DND-41 (cell line): ENCODE results near the gene ADI1.
A peak's percentile ranks its signal among the peaks of the same experiment; 100 is the strongest.

Experiments
- ATAC-seq: fragments of 200-7000 bp; cut with Tn5 transposase; 3 replicates; pipeline ENCODE4 v1.9.1; 2021; ENCODE audit warnings: low read depth; ENCODE audit not compliant: insufficient read depth
- DNase-seq: peaks from one replicate; pipeline ENCODE4 v3.0.0-alpha.2; 2020
- H2AFZ ChIP-seq: 2 replicates; pipeline ENCODE4 v1.6.0; 2012; ENCODE audit warnings: low read depth, low read length
- H3K27ac ChIP-seq: 2 replicates; pipeline ENCODE4 v1.5.1; 2012; ENCODE audit warnings: low read length, inconsistent platforms
- H3K27me3 ChIP-seq: fragments of 200-600 bp; sonication (generic); 2 replicates; pipeline ENCODE4 v1.6.0; 2012; ENCODE audit warnings: low read length, mild to moderate bottlenecking, inconsistent platforms; ENCODE audit not compliant: insufficient read depth, poor library complexity
- H3K36me3 ChIP-seq: 2 replicates; pipeline ENCODE4 v1.5.1; 2012; ENCODE audit warnings: low read length, inconsistent platforms; ENCODE audit not compliant: insufficient read depth
- H3K4me1 ChIP-seq: 2 replicates; pipeline ENCODE4 v1.5.1; 2012; ENCODE audit warnings: mild to moderate bottlenecking, low read length; ENCODE audit not compliant: insufficient read depth
- H3K4me2 ChIP-seq: 2 replicates; pipeline ENCODE4 v1.6.0; 2012; ENCODE audit warnings: mild to moderate bottlenecking, moderate library complexity, low read length, inconsistent platforms; ENCODE audit not compliant: insufficient read depth
- H3K4me3 ChIP-seq, 2 experiments: fragments of 200-600 bp in 1 of 2; shearing (Covaris generic) in 1 of 2; 2 replicates each; pipeline ENCODE4 v1.5.1; 2012 to 2016; ENCODE audit warnings: inconsistent platforms in 2 of 2, low read length in 2 of 2, mild to moderate bottlenecking in 2 of 2, low read depth in 1 of 2, moderate library complexity in 1 of 2
- H3K79me2 ChIP-seq: 2 replicates; pipeline ENCODE4 v1.6.0; 2012; ENCODE audit warnings: low read length, inconsistent platforms; ENCODE audit not compliant: insufficient read depth
- H3K9ac ChIP-seq: 2 replicates; pipeline ENCODE4 v1.6.0; 2012; ENCODE audit warnings: low read depth, mild to moderate bottlenecking, inconsistent platforms, low read length, moderate library complexity
- H3K9me3 ChIP-seq: 2 replicates; pipeline ENCODE4 v1.5.1; 2012; ENCODE audit warnings: low read length, moderate library complexity, mild to moderate bottlenecking, inconsistent platforms; ENCODE audit not compliant: insufficient read depth, severe bottlenecking
- H4K20me1 ChIP-seq: 2 replicates; pipeline ENCODE4 v1.6.0; 2012; ENCODE audit warnings: low read length; ENCODE audit not compliant: insufficient read depth
- CTCF ChIP-seq: IDR thresholded peaks from 2 replicates; pipeline ENCODE4 v1.5.1; 2012; ENCODE audit warnings: borderline replicate concordance, low read length, moderate library complexity, mild to moderate bottlenecking; ENCODE audit not compliant: poor library complexity, severe bottlenecking; ENCODE audit errors: extremely low read depth
- EZH2 ChIP-seq: IDR thresholded peaks from 3 replicates; pipeline ENCODE4 v1.6.1; 2012; ENCODE audit warnings: borderline replicate concordance, low read depth, mild to moderate bottlenecking, moderate library complexity, low read length, inconsistent platforms; ENCODE audit not compliant: severe bottlenecking

ADI1 gene

DNA sequence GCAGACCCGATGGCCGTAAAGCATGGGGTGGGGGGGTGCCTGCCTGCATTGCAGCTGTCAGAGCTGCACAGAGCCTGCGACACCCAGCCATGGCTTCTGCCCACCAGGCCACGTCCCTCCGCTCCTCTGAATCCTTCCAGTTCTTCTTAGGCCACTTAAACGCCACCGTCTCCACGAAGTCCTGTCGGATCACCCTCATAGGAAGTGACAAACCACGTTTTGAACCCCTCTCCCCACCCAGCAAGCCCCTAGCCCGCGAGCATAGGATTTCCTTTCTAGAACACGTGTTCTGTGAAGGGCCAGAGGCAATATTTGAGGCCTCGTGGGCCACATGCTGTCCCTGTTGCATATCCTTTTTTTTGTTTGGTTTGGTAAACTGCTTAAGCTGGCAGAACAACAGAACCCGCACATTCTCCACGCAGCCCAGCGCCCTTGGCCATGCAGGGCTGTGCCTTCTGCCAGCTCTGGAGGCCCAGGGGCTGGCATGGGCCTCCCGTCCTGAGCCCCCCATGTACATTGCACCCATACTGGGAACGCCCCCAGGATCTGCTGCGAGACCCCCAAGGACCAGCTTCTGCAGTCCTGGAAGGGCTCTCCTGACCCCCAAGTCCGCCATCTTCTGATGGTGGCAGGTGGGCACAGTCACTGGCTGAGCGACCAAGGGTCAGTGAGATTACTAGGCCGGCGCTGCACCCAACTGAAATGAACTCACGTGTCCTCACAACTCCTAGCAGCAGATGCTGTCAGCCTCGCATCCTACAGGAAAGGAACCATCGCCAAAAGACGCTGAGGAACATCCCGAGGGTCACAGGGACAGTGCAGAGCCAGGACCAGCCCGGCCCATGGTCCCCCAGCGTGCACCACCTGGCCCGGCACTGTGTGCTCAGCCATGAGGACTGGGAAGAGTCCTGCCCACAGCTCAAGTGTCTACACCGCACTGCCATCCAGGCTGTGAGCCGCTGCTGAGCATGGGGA, 35.1 kb downstream of the ADI1 start:
- Histone ChIP-seq H3K36me3 (peaks cover 15% of the 10 kb centered on the region), H2AFZ (no peak overlapping the region), H3K9ac (no peak overlapping the region), H3K4me2 (no peak overlapping the region), H3K27ac (no peak overlapping the region), H4K20me1 (no peaks in the 10 kb centered on the region; the same call in none of the 2 replicates), H3K27me3 (no peaks in the 10 kb centered on the region), H3K79me2 (no peaks in the 10 kb centered on the region), H3K4me3 (no peak overlapping the region), H3K4me1 (no peaks in the 10 kb centered on the region), H3K9me3 (no peaks in the 10 kb centered on the region)
- no peak for ATAC-seq
- no peak for TF ChIP-seq CTCF
- TF ChIP-seq EZH2, result no peak
- no peak for DNase-seq

GRCh38 chr2:3483227-3483985, 35.9 kb downstream of the ADI1 start:
- H3K27ac ChIP-seq, result no peak overlapping the region
- H3K27me3 ChIP-seq, result no peaks in the 10 kb centered on the region
- H3K9ac ChIP-seq, result no peak overlapping the region
- H3K79me2 ChIP-seq, result no peaks in the 10 kb centered on the region
- H3K4me3 ChIP-seq, result no peak overlapping the region
- no peak overlapping the region for H2AFZ ChIP-seq
- no peaks in the 10 kb centered on the region for H3K4me1 ChIP-seq
- 0 out of 3 replicates have a peak, but pooled peaks have one; percentile 26 for ATAC-seq
- H3K9me3 ChIP-seq, result no peaks in the 10 kb centered on the region
- H3K4me2 ChIP-seq, result no peak overlapping the region
- TF ChIP-seq CTCF (no peak), EZH2 (no peak)
- H3K36me3 ChIP-seq, result peaks cover 24% of the 10 kb centered on the region
- H4K20me1 ChIP-seq, result peaks cover 2% of the 10 kb centered on the region
- no peak for DNase-seq

- peaks cover 32% of the 10 kb centered on the region for H3K36me3 ChIP-seq
- H3K27ac ChIP-seq, result no peak overlapping the region
- H3K4me2 ChIP-seq, result no peak overlapping the region
- H3K4me3 ChIP-seq, result no peak overlapping the region
- H3K79me2 ChIP-seq, result no peaks in the 10 kb centered on the region
- no peak overlapping the region for H3K9ac ChIP-seq
- no peak for ATAC-seq
- no peaks in the 10 kb centered on the region for H3K9me3 ChIP-seq
- no peaks in the 10 kb centered on the region for H3K27me3 ChIP-seq
- H2AFZ ChIP-seq, result no peak overlapping the region
- H3K4me1 ChIP-seq, result no peaks in the 10 kb centered on the region
- TF ChIP-seq CTCF (no peak), EZH2 (no peak)
- DNase-seq, result no peak
- H4K20me1 ChIP-seq, result peaks cover 2% of the 10 kb centered on the region; the same call in 1 of the 2 replicates
Observed at GRCh38 chr2:3482363-3482821, 36.9 kb downstream of the ADI1 start.
